Mononuclear cell (primary cell): ENCODE data around the gene PKP3. TPM values are rescaled to one million over a fixed set of nuclear protein-coding genes. Genes with fewer than 3 reads are reported as not detected.

Experiments
- H3K27me3 ChIP-seq: 2 replicates; pipeline ENCODE4 v1.6.0; 2011; ENCODE audit warnings: low read length, control low read depth; ENCODE audit not compliant: insufficient read depth
- H3K4me1 ChIP-seq: 2 replicates; pipeline ENCODE4 v1.5.1; 2011; ENCODE audit warnings: mild to moderate bottlenecking, low read length, control low read depth; ENCODE audit not compliant: insufficient read depth
- H3K4me3 ChIP-seq: 2 replicates; pipeline ENCODE4 v1.5.1; 2011; ENCODE audit warnings: mild to moderate bottlenecking, low read length, moderate library complexity
- H3K9me3 ChIP-seq: 2 replicates; pipeline ENCODE4 v1.5.1; 2011; ENCODE audit warnings: low read depth, mild to moderate bottlenecking, control low read depth, low read length
- total RNA-seq: library from RNA; depleted of rRNA; stranded (reverse); fragments of >200 nt; gene quantifications from one replicate; pipeline ENCODE4 v1.2.3, GENCODE V29; 2012

Gene PKP3
- total RNA-seq, 1 donor, result not detected

DNA sequence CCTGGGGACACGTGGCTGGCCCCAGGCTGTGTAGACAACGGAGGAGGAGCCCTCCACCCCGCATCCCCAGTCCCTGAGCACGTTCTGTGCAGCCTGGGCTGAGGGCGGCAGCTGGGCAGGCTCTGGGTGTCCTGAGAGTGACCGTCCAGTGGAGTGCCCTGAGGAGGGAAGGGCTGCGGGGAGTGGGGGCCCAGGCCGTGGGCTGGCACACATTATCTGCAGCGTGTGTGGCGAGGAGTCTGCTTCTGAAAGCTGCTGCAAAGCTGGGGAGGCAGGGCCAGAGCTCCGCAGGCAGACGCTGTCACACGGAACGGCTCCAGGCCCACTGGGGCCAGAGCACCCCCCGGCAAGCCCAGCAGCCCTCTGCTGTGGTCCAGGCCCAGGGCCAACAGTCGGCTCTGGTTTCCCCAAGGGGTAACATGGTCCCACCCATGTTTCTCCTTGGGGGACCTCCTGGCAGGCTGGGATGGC, 48.6 kb downstream of the PKP3 start:
- peaks cover 8% of the 10 kb centered on the region for H3K4me1 ChIP-seq
- H3K9me3 ChIP-seq, result no peaks in the 10 kb centered on the region
- no peaks in the 10 kb centered on the region for H3K27me3 ChIP-seq
- H3K4me3 ChIP-seq, result no peak overlapping the region

DNA sequence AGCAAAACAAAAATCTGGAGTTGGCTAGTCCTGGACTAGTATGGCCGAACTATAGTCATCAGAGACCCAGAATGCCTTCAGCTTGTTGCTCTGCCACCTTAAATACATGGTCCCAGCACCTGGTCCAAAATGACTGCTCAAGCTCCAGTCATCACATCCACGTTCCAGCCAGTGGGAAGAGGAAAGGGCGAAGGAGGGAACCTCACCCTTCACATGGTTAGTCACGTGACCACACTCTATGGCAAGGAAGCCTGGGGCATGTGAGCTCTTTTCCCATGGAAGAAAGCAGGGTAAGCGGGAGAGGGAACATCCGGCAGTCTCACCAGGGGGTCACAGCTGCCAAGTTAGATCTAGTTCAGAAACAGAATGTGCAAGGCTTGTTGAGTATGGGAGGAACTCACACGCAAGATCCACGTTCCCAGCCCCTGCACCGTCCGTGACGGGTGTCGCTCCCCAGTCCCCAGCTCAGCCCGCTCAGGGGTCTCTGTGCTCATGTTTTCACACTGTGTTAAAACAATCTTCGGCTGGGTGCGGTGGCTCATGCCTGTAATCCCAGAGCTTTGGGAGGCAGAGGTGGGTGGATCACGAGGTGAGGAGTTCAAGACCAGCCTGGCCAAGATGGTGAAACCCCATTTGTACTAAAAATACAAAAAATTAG, 49.7 kb downstream of the PKP3 start:
- H3K4me1 ChIP-seq, result peaks cover 16% of the 10 kb centered on the region
- no peak overlapping the region for H3K4me3 ChIP-seq
- H3K9me3 ChIP-seq, result no peaks in the 10 kb centered on the region
- H3K27me3 ChIP-seq, result no peaks in the 10 kb centered on the region

DNA sequence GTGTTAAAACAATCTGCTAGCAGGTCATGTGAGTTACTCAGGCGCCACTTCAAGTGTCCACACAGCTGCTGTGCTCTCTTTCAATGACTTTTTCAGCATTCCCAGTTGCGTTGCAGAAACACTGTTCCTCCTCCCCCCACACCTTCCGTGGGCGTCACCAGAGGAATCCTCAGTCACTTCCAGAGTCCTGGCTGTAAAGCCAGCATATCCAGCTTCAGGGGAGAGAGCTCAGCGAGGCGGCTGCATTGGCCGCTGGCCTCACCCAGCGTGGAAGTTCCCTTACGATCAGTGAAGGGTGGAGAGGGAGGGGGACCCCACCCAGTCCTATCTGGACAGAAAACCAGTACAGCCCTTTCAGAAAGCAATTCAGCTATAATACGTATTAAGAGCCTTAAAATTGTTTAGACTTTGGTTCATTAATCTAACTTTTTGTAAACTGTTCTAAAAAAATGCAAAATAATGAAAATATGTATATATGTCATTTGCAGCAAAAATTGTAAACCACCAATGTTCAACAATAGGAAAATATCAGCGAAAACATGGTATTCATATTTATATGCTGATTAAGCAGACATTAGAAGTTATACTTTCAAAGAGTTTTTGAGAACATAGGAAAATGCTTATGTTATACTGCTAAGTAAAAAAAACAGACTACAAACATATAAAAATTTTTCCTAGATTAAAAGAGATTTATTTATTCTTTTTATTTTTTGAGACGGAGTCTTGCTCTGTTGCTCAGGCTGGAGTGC, 50.6 kb downstream of the PKP3 start:
- Histone ChIP-seq H3K4me3 (no peak overlapping the region), H3K9me3 (no peaks in the 10 kb centered on the region), H3K27me3 (no peaks in the 10 kb centered on the region), H3K4me1 (peaks cover 25% of the 10 kb centered on the region)

DNA sequence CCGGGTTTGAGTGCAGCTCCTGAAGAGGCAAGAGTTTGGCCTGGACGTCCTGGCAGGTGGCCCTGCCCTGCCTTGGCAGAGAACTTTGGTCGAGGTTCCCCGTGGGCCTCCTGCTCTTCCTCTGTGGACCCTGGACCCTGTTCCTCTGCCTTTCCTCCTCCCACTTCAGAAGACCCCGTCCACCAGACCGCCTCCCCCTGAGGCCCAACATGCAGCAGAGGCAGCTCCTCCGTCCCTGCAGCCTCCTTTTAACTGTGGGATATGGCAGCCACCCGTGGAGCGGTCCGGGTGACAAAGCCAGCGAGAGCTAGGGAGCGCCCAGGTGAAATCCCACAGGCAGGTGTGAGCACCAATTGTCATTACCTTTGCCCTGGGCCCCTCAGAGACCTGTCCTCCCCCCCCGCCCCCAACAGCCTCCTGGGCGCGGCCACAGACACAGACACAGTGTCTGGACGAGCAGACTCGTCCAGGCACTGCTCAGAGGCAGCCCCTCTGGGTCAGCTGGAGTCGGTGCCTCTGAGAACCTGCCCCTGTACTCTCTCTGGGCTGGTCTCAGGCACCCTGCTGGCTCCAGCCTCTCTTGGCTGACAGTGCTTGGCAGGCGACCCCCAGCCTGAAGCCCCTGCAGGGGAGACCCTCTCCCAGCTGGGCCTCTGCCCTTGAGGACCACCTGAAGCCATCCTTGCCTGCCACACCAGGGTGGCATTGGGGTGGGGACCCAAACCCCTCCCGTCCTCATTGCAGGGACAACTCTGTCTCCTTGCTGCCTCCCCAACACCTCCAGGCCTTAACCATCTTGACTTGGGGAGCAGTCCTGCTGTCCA, 52.0 kb downstream of the PKP3 start:
- Histone ChIP-seq H3K4me1 (peaks cover 31% of the 10 kb centered on the region), H3K4me3 (no peak overlapping the region), H3K27me3 (no peaks in the 10 kb centered on the region), H3K9me3 (no peaks in the 10 kb centered on the region)

DNA sequence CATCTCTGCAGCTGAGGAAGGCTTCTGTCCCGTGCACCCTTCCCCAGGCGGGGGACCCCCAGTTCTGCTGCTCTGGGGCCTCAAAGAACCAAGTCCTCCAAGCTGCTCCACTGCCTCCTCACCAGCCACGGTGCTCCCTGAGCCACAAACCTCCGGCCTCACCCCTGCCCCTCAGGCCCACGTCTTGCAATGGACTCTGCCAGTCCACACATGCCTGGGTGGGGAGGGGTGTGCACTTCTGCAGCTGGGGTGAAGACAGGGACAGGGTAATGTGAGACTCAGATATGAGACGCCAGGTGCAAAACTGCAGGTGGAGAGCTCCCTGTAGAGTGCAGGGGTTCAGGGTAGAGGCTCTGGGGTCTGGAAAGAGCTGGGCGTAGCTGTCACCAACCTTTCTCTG, 52.9 kb downstream of the PKP3 start:
- no peak overlapping the region for H3K4me3 ChIP-seq
- H3K9me3 ChIP-seq, result no peaks in the 10 kb centered on the region
- peaks cover 35% of the 10 kb centered on the region for H3K4me1 ChIP-seq
- no peaks in the 10 kb centered on the region for H3K27me3 ChIP-seq

DNA sequence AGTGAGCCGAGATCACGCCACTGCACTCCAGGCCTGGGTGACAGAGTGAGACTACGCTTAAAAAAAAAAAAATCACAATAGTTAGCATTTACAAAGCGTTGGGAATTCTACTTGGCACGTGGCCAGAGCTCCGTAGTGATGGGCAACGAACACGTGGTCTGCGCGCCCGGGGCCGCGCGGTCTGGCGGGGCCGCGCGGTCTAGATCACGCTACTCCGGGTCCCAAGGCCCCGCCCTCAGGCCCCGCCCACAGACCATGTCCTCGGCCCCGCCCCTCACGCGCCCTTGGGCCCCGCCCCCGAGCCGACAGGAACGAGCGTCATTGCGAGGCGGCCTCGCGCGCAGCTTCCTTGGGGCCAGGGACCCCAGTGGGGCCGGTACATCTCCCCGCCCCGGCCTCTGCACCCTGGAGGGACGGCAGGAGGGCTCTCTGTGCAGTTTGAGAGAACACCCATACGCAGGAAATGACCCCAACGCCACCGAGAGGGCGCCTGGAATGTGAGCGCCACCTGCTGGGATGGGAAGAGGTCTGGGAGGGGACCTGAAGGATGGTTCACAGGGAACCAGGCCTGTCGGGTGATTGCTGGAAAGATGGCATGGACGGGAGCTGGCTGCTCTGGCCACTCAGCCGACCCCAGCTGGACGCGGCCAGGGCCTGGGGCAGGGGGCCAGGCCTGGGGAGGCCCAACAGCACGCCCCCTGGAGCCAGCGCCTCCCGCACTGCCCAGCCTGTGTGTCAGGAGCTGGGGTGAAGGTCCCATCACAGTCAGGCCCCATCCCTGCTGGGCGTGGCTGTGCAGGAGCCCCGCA, 54.1 kb downstream of the PKP3 start:
- Histone ChIP-seq H3K9me3 (no peaks in the 10 kb centered on the region), H3K4me1 (peaks cover 35% of the 10 kb centered on the region), H3K4me3 (peak overlapping the region; percentile 58), H3K27me3 (no peaks in the 10 kb centered on the region)

DNA sequence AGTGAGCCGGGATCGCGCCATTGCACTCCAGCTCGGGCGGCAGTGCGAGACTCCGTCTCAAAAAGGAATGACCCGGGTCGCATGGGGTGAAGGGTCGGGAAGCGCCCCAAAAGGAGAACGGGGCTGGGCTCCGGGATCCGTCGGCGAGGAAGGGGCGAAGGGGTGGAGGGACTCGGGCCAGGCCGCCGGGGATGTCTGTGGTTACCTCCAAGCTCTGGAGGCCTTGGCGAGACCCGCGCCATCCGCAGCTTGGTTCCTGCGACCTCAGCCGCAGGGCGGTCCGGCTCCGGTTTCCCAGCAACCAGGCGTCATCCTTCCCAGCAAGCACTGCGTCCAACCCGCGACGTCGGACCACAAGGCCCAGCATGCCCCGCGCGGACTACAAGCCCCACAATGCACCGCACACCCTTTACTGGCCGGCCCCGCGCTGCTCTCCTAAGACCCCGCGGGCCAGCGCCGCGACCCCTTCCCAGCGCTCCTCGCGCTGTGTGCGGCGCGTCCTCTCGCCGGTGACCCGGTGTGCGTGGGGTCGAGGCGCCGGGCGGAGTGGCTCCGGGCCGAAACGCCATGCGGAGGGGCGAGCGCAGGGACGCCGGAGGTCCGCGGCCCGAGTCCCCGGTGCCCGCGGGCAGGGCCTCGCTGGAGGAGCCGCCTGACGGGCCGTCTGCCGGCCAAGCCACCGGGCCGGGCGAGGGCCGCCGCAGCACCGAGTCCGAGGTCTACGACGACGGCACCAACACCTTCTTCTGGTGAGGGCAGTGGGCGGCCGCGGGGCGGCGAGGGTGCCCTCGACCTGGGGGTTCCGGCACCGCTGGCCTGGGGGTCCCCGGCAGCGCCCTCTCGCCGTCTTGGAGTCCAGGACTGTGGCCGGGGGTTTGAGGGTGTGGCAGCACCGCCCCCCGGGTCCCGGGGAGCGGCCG, 56.1 kb downstream of the PKP3 start, which contains the start of gene PTDSS2:
Gene PTDSS2, plus strand, starts transcription at position 391 of the 920 bp plus-strand sequence. Its CDS starts 177 bp downstream, at position 568.
- Histone ChIP-seq H3K9me3 (no peaks in the 10 kb centered on the region), H3K4me1 (peaks cover 35% of the 10 kb centered on the region), H3K4me3 (peak within 1 kb of the TSS; percentile 87), H3K27me3 (no peaks in the 10 kb centered on the region)

DNA sequence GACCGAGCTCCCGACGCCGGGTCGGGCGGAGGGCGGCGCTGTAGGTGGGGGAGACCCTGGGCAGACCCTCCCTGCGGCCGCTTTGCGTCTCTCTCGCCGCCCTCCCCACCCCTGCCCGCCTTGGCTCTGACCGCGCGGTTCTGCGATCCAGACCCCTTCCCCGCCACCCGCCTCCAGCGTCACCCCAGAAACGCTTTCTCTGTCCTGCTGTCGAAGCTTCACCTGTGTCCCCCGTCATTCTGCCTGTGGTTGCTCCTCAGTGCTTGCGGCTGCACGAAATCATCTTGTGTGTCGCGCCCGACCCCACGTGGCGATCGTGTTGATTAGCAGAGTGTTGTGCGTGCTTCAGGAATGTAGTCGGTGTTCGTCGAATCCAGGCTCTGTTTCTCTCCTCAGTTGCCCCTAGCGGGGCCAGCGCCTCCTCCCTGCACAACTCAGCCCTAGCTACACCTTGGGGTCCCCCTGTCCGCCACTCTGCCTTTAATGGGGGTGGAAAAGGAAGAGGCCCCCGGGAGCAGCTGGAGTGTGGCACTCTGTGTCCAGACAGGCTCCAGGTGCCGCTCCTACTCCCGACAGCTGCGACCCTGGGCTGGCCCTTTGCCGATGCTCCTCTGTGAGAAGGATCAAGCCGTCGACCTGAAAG, 56.9 kb downstream of the PKP3 start:
- Histone ChIP-seq H3K27me3 (no peaks in the 10 kb centered on the region), H3K9me3 (no peaks in the 10 kb centered on the region), H3K4me1 (peaks cover 35% of the 10 kb centered on the region), H3K4me3 (peak overlapping the region; percentile 87)

DNA sequence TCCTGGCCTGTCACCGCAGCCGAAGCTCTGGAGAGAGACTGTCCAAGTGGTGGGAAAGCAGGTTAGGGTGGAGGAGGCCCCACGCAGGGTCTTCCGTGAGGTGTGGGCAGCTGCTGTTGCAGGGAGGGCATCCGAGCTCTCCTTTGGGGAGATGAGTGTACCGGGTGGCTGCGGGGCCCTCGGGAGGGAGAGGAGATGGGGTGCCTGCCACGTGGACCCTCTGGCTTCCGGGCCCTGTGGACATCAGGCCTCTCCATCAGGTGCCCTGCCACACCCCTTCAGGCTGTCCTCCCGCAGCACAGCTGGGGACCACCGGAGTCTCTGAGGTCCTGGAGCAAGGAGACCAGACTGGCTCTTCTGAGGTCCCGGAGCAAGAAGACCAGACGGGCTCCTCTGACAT, 57.7 kb downstream of the PKP3 start:
- H3K27me3 ChIP-seq, result no peaks in the 10 kb centered on the region
- no peak overlapping the region for H3K4me3 ChIP-seq
- H3K9me3 ChIP-seq, result no peaks in the 10 kb centered on the region
- H3K4me1 ChIP-seq, result peaks cover 41% of the 10 kb centered on the region

DNA sequence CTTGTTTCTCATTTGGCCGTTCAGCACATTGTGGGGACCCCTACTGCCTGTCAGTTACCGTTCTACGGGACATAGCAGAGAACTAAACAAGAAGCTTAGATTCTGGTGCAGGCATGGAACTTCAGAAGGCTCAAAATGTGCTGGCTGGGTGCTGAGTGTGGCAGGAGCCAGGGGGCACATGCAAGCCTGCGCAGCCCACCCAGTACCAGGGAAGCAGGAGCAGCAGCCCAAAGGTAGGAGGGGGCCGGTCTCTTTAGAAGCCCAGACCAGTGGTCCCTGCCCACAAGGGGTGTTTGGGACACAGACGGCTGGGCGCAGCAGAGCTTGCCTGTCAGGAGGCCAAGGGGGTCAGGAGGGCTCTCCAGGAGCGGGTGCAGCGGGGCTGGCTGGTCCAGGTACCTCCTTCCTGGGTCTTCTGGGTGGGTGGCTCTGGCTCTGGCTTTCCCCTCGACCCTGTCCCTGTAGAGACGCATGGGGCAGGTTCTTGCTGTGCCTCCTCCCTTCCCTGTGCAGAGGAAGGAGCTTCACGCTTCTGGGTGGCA, 58.3 kb downstream of the PKP3 start:
- peaks cover 47% of the 10 kb centered on the region for H3K4me1 ChIP-seq
- no peak overlapping the region for H3K4me3 ChIP-seq
- no peaks in the 10 kb centered on the region for H3K27me3 ChIP-seq
- no peaks in the 10 kb centered on the region for H3K9me3 ChIP-seq

DNA sequence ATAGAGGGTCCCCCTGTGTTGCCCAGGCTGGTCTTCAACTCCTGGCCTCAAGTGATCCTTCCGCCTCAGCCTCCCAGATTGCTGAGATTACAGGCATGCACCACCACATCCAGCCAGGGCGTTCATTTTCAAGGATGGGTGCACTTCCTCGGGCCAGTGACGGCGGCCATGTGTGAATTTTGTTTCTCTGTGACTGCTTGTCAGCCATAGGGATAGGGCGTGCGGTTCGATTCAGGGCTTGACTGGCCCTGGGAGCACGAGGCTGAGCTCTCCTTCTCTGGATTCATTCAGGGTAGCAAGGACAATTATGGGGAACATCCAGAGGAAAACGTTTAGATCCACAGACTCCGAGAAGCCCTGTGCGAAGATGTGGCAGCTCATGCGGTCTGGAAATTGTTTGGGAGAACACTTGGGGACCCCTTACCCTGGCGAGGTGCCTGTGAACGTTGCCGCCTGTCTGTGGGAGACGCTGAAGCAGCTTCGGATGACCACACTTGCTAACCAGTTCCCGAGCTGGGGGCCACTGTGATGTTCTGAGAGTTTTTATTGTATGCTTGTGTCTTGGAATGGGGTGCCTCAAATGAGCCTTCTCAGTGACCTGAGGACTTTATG, 59.0 kb downstream of the PKP3 start:
- Histone ChIP-seq H3K4me3 (no peak overlapping the region), H3K27me3 (no peaks in the 10 kb centered on the region), H3K4me1 (peaks cover 48% of the 10 kb centered on the region), H3K9me3 (no peaks in the 10 kb centered on the region)

DNA sequence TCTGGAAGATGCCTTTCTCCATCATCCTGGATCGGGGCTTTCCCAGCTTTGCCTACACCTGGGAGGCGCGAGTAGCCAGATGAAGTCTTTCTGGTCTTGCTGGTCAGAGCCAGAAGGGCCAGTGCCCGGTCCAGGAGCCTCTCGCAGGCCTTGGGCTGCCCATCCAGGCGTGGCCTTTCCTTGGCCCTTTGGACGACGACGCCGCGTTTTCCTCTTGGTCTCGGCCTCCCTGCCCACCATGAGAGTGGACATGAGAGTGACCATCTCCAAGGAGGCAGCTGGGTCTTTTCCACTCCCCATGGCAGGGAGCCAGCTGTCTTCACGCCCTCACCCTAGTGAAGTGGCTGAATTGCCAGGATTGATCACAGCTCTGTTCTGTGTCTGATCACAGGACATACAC, 59.6 kb downstream of the PKP3 start:
- no peaks in the 10 kb centered on the region for H3K9me3 ChIP-seq
- no peaks in the 10 kb centered on the region for H3K27me3 ChIP-seq
- peaks cover 44% of the 10 kb centered on the region for H3K4me1 ChIP-seq
- no peak overlapping the region for H3K4me3 ChIP-seq

DNA sequence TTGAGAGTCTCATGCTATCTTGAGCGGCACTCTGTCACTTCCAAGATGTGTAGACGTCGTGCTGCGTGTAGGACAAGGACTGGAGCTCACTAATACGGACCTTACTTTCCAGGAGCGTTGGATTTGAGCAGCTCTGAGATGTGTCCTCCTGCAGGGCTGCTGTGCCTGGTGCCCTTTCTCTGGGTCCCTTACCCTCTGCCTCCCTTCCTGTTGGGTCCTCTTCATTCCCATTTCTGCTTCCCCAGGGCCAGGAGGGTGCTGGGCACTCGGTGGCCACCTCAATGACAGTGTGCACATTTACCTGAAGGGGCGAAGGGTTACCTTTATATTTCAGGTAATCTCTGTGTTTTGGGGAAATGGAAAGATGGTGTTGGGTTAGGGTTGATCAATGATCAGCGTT, 60.0 kb downstream of the PKP3 start:
- Histone ChIP-seq H3K9me3 (no peaks in the 10 kb centered on the region), H3K27me3 (no peaks in the 10 kb centered on the region), H3K4me1 (peaks cover 40% of the 10 kb centered on the region), H3K4me3 (no peak overlapping the region)
